GM12864 (cell line): ENCODE measurements around the gene EHMT1.
"Not testable (repeated sequence)": the region's sequence is repeated elsewhere in the genome, so short reads cannot be mapped to it uniquely, and the experiment has no call there.

ENCODE experiments used
- DNase-seq: peaks from one replicate; pipeline ENCODE4 v3.0.0-alpha.2; 2011; ENCODE audit warnings: low read depth
- H3K4me3 ChIP-seq: 2 replicates; pipeline ENCODE4 v1.5.1; 2011; ENCODE audit warnings: mild to moderate bottlenecking, low read depth, low read length, control low read depth
- CTCF ChIP-seq: IDR thresholded peaks from 2 replicates; pipeline ENCODE4 v1.5.1; 2011; ENCODE audit warnings: low read depth, mild to moderate bottlenecking, moderate library complexity, low read length, control low read depth, inconsistent platforms; ENCODE audit errors: missing control alignments

EHMT1 gene

GRCh38 chr9:137778336-137778735 is 159.5 kb downstream of the EHMT1 start:
- no peak overlapping the region for H3K4me3 ChIP-seq
- no peak for DNase-seq
- no peak for TF ChIP-seq CTCF

- no peak overlapping the region for H3K4me3 ChIP-seq
- no peak for TF ChIP-seq CTCF
- DNase-seq: no peak
These were observed 160.1 kb downstream of the EHMT1 start for GRCh38 chr9:137778914-137779313.

GRCh38 chr9:137780031-137780430 is 161.2 kb downstream of the EHMT1 start:
- H3K4me3 ChIP-seq, DNase-seq: not testable (repeated sequence)

GRCh38 chr9:137781906-137782585 is 163.2 kb downstream of the EHMT1 start:
- DNase-seq: no peak
- H3K4me3 ChIP-seq: no peak overlapping the region
- no peak for TF ChIP-seq CTCF

GRCh38 chr9:137783521-137783920 is 164.7 kb downstream of the EHMT1 start:
- TF ChIP-seq CTCF: no peak
- no peak overlapping the region for H3K4me3 ChIP-seq
- DNase-seq: no peak

GRCh38 chr9:137784046-137784445 is 165.2 kb downstream of the EHMT1 start:
- no peak for DNase-seq
- no peak overlapping the region for H3K4me3 ChIP-seq
- no peak for TF ChIP-seq CTCF

- no peak for TF ChIP-seq CTCF
These were observed 166.1 kb downstream of the EHMT1 start for GRCh38 chr9:137784641-137785513.

More at GRCh38 chr9:137784641-137785513, 166.1 kb downstream of the EHMT1 start:
- H3K4me3 ChIP-seq: no peak overlapping the region
- DNase-seq: no peak
